Measurements from ENCODE around the gene ADPRHL1.

ADPRHL1 gene

DNA sequence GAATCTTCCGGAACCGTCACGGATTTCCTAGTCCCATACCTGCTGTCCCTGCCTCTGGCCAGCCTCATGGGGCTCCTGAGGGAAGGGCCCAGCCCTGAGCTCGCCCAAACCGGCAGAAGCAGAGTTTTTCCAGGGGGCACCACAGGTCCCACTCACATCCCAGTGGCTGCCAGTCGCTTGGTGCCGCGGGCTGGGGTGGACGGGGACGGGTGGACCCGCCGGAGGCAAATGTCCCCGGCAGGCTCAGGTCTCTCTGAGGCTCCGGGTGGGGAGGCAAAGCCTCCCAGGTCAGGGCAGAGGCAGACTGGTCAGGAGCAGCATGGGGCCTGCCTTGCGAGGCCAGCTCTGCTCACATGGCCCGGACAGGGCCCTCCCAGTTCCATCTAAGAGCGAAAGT is 24.8 kb downstream of the ADPRHL1 start:
- ChIA-PET POLR2A (no interaction called here), CTCF (interaction anchor here (0.6 kb wide), 1 partner anchor 399 kb away, joined by 4 read pairs; no protein-coding TSS in a partner anchor)
- DNase-seq (ENCODE audit: low read depth, low spot score): no peak
- no peak overlapping the region for H3K4me3 ChIP-seq (ENCODE audit: low read depth, low read length)
- TF ChIP-seq CTCF (IDR thresholded peaks at IDR 0.05; ENCODE audit: insufficient read depth, low read length, missing control alignments): no peak

GRCh38 chr13:113427562-113428468 is 25.5 kb downstream of the ADPRHL1 start:
- CTCF ChIA-PET: interaction anchor here (0.6 kb wide), 1 partner anchor 398 kb away, joined by 4 read pairs; no protein-coding TSS in a partner anchor
- POLR2A ChIA-PET: no interaction called here

GRCh38 chr13:113426591-113426986 is 26.7 kb downstream of the ADPRHL1 start:
- H3K4me3 ChIP-seq (ENCODE audit: low read depth, low read length): no peak overlapping the region
- POLR2A ChIA-PET: no interaction called here
- DNase-seq (ENCODE audit: low read depth, low spot score): no peak
- no peak for TF ChIP-seq CTCF (IDR thresholded peaks at IDR 0.05; ENCODE audit: insufficient read depth, low read length, missing control alignments)
- CTCF ChIA-PET: no interaction called here

More at GRCh38 chr13:113427562-113428468, 25.5 kb downstream of the ADPRHL1 start:
- no peak for TF ChIP-seq CTCF (IDR thresholded peaks at IDR 0.05; ENCODE audit: insufficient read depth, low read length, missing control alignments)
- no peak for DNase-seq (ENCODE audit: low read depth, low spot score)
- no peak overlapping the region for H3K4me3 ChIP-seq (ENCODE audit: low read depth, low read length)

DNA sequence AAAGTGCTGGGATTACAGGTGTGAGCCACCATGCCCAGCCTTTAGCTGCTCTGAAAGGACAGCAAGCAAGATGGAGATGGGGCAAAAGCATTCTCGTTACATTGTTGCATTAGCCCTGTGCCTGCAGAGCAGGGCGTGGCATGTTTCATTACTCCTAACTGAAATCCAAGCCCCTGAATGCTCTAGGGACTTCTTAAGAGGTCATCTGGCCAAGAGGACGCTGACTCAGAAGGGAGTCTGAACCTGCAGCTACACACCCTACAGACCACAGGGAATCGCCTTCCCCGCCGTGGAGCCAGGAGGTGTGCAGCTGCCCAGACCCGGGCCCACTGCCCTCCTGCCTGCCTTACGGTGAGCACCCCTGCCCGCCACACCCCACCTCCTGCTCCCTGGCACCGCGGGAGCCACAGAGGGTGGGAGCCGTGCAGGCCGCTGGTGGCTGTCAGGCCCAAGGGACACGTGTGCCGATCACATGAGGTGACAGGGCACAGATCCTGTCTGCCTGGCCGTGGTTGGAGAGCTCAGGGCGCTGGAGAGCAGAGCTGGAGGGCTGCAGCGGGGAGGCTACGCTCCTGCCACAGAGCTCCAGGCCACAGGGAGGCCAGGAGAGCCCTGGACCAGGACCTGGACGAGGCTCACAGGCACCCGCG is 27.2 kb downstream of the ADPRHL1 start:
- POLR2A ChIA-PET: no interaction called here
- DNase-seq (ENCODE audit: low read depth, low spot score): no peak
- CTCF ChIA-PET: no interaction called here
- no peak for TF ChIP-seq CTCF (IDR thresholded peaks at IDR 0.05; ENCODE audit: insufficient read depth, low read length, missing control alignments)
- no peak overlapping the region for H3K4me3 ChIP-seq (ENCODE audit: low read depth, low read length)

GRCh38 chr13:113423520-113424163 is 29.6 kb downstream of the ADPRHL1 start:
- POLR2A ChIA-PET: no interaction called here
- TF ChIP-seq CTCF (IDR thresholded peaks at IDR 0.05; ENCODE audit: insufficient read depth, low read length, missing control alignments): no peak
- CTCF ChIA-PET: interaction anchor here (1.4 kb wide), 1 partner anchor 30 kb away, joined by 3 read pairs; the partner anchor contains the start of gene ADPRHL1
- DNase-seq (ENCODE audit: low read depth, low spot score): no peak
- H3K4me3 ChIP-seq (ENCODE audit: low read depth, low read length): no peak overlapping the region
